ENCODE measurements around the gene HOXB1. TPM values are rescaled to one million over a fixed set of nuclear protein-coding genes. Genes with fewer than 3 reads are reported as not detected.

The HOXB1 gene
- total and polyA plus RNA-seq, 2 experiments from 2014 or later: not detected

DNA sequence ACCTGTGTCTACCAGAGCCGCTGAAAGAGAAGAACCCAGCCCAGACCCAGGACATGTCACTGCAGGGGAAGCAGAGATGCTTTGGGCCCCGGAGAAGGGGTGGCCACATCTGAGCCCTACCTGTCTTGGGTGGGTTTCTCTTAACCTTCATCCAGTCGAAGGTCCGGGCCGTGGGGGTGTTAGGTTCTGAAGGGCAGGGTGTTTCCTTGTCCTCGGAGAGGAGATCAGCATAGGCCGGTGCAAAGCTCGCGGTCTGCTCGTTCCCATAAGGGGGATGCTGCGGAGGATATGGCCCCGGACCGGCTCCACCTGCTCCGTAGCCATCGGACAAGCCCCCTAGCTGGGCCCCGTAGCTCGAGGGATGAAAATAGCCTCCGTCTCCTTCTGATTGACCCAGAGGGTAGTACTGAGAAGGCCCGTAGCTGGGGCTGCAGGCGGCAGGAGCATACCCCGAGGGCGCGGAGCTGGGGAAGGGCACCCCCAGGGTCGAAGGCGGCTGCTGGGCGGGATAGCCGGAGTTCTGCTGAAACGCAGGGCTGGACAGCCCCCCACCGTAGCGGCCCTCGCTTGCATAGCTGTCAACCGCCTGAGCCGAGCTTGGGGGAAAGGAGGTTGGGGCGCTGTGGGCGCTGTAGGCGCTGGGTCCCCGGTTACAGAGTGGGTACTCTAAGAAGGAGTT lies 464 bp downstream of the HOXB1 start:
- TF ChIP-seq EZH2 (IDR thresholded peaks at IDR 0.05; ENCODE audit: low read depth, unreplicated experiment): peak; percentile 64
- no peak for TF ChIP-seq CREB1 (CRISPR knock-in tag; IDR thresholded peaks at IDR 0.05; ENCODE audit: low read depth)
- no peak for TF ChIP-seq ZNF331 (CRISPR knock-in tag; IDR thresholded peaks at IDR 0.05; ENCODE audit: low read depth)
- 0 out of 2 replicates have a peak, but pooled peaks cover 4% of the 10 kb centered on the region for H4K20me1 ChIP-seq (replicated peaks; ENCODE audit: insufficient read depth)
- ATAC-seq: peak; percentile 7
- peak overlapping the region; percentile 48 for H3K4me3 ChIP-seq
- no peaks in the 10 kb centered on the region for H3K79me2 ChIP-seq (replicated peaks; ENCODE audit: insufficient read depth)
- Mint-ChIP-seq H3K27ac (no peak overlapping the region), H3K36me3 (ENCODE audit: low read depth) (no peaks in the 10 kb centered on the region), H3K27me3 (ENCODE audit: insufficient read depth, low read depth, poor library complexity) (peaks cover 92% of the 10 kb centered on the region), H3K4me1 (peaks cover 64% of the 10 kb centered on the region), H3K9me3 (no peaks in the 10 kb centered on the region; the same call in 2 of the 3 replicates), H3K4me3 (peak overlapping the region; percentile 55)
- no peak overlapping the region for H2AFZ ChIP-seq
- no peaks in the 10 kb centered on the region for H3K36me3 ChIP-seq (ENCODE audit: insufficient read depth)
- H3K27me3 ChIP-seq (ENCODE audit: insufficient read depth): peaks cover 98% of the 10 kb centered on the region
- peaks cover 62% of the 10 kb centered on the region for H3K4me1 ChIP-seq (ENCODE audit: insufficient read depth)
- H3K27ac ChIP-seq (ENCODE audit: low read depth): no peak overlapping the region
- H3K4me2 ChIP-seq: peak overlapping the region; percentile 66
- no peak for DNase-seq (ENCODE audit: low spot score)
- no peaks in the 10 kb centered on the region for H3K9me2 ChIP-seq (ENCODE audit: insufficient read depth)
- H3F3A ChIP-seq (replicated peaks; ENCODE audit: low read depth): peaks cover 32% of the 10 kb centered on the region

- Histone ChIP-seq H3K4me3 (peak overlapping the region; percentile 48), H3F3A (replicated peaks; ENCODE audit: low read depth) (peaks cover 32% of the 10 kb centered on the region), H3K9me2 (ENCODE audit: insufficient read depth) (no peaks in the 10 kb centered on the region), H2AFZ (no peak overlapping the region), H3K4me2 (peak overlapping the region; percentile 66; the same call in 1 of the 2 replicates), H4K20me1 (replicated peaks; ENCODE audit: insufficient read depth) (0 out of 2 replicates have a peak, but pooled peaks cover 4% of the 10 kb centered on the region), H3K36me3 (ENCODE audit: insufficient read depth) (no peaks in the 10 kb centered on the region), H3K4me1 (ENCODE audit: insufficient read depth) (peaks cover 62% of the 10 kb centered on the region), H3K27ac (ENCODE audit: low read depth) (no peak overlapping the region), H3K27me3 (ENCODE audit: insufficient read depth) (peaks cover 100% of the 10 kb centered on the region), H3K79me2 (replicated peaks; ENCODE audit: insufficient read depth) (no peaks in the 10 kb centered on the region)
- Mint-ChIP-seq H3K9me3 (no peaks in the 10 kb centered on the region; the same call in 2 of the 3 replicates), H3K27me3 (ENCODE audit: insufficient read depth, low read depth, poor library complexity) (peaks cover 98% of the 10 kb centered on the region), H3K36me3 (ENCODE audit: low read depth) (no peaks in the 10 kb centered on the region), H3K4me3 (no peak overlapping the region), H3K27ac (no peak overlapping the region), H3K4me1 (peaks cover 64% of the 10 kb centered on the region)
- DNase-seq (ENCODE audit: low spot score) (no peak), ATAC-seq (peak; percentile 6)
- no peak for TF ChIP-seq ZNF331 (CRISPR knock-in tag; IDR thresholded peaks at IDR 0.05; ENCODE audit: low read depth)
- TF ChIP-seq STAT1 (IDR thresholded peaks at IDR 0.05; ENCODE audit: unreplicated experiment): no peak
- no peak for TF ChIP-seq CTCF (conservative IDR thresholded peaks at IDR 0.05; ENCODE audit: low read depth in 2 of 2)
Observed at GRCh38 chr17:48529683-48530009, 1.2 kb downstream of the HOXB1 start.

GRCh38 chr17:48528936-48529682 lies 1.7 kb downstream of the HOXB1 start:
- Histone ChIP-seq H3K9me2 (ENCODE audit: insufficient read depth) (no peaks in the 10 kb centered on the region), H2AFZ (no peak overlapping the region), H3K4me2 (peak overlapping the region; percentile 66; the same call in 1 of the 2 replicates), H3F3A (replicated peaks; ENCODE audit: low read depth) (peaks cover 32% of the 10 kb centered on the region), H3K4me1 (ENCODE audit: insufficient read depth) (peaks cover 62% of the 10 kb centered on the region), H4K20me1 (replicated peaks; ENCODE audit: insufficient read depth) (0 out of 2 replicates have a peak, but pooled peaks cover 4% of the 10 kb centered on the region), H3K27me3 (ENCODE audit: insufficient read depth) (peaks cover 100% of the 10 kb centered on the region), H3K36me3 (ENCODE audit: insufficient read depth) (no peaks in the 10 kb centered on the region), H3K4me3 (peak overlapping the region; percentile 48; the same call in 1 of the 2 replicates), H3K27ac (ENCODE audit: low read depth) (no peak overlapping the region), H3K79me2 (replicated peaks; ENCODE audit: insufficient read depth) (no peaks in the 10 kb centered on the region)
- H3K9me3 Mint-ChIP-seq: no peaks in the 10 kb centered on the region; the same call in 2 of the 3 replicates
- no peak overlapping the region; the same call in 2 of the 3 replicates for H3K4me3 Mint-ChIP-seq
- H3K27me3 Mint-ChIP-seq (ENCODE audit: insufficient read depth, low read depth, poor library complexity): peaks cover 98% of the 10 kb centered on the region
- DNase-seq (ENCODE audit: low spot score): no peak
- 0 out of 3 replicates have a peak, but pooled peaks have one; percentile 3 for ATAC-seq
- no peak overlapping the region for H3K27ac Mint-ChIP-seq
- H3K36me3 Mint-ChIP-seq (ENCODE audit: low read depth): no peaks in the 10 kb centered on the region
- H3K4me1 Mint-ChIP-seq: peaks cover 64% of the 10 kb centered on the region
- TF ChIP-seq, protein P1, sequence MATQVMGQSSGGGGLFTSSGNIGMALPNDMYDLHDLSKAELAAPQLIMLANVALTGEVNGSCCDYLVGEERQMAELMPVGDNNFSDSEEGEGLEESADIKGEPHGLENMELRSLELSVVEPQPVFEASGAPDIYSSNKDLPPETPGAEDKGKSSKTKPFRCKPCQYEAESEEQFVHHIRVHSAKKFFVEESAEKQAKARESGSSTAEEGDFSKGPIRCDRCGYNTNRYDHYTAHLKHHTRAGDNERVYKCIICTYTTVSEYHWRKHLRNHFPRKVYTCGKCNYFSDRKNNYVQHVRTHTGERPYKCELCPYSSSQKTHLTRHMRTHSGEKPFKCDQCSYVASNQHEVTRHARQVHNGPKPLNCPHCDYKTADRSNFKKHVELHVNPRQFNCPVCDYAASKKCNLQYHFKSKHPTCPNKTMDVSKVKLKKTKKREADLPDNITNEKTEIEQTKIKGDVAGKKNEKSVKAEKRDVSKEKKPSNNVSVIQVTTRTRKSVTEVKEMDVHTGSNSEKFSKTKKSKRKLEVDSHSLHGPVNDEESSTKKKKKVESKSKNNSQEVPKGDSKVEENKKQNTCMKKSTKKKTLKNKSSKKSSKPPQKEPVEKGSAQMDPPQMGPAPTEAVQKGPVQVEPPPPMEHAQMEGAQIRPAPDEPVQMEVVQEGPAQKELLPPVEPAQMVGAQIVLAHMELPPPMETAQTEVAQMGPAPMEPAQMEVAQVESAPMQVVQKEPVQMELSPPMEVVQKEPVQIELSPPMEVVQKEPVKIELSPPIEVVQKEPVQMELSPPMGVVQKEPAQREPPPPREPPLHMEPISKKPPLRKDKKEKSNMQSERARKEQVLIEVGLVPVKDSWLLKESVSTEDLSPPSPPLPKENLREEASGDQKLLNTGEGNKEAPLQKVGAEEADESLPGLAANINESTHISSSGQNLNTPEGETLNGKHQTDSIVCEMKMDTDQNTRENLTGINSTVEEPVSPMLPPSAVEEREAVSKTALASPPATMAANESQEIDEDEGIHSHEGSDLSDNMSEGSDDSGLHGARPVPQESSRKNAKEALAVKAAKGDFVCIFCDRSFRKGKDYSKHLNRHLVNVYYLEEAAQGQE (IDR thresholded peaks at IDR 0.05; ENCODE audit: unreplicated experiment): no peak
- TF ChIP-seq EZH2phosphoT487 (IDR thresholded peaks at IDR 0.05; ENCODE audit: unreplicated experiment) (no peak), CTCF (conservative IDR thresholded peaks at IDR 0.05; ENCODE audit: low read depth in 2 of 2) (no peak), NANOG (IDR thresholded peaks at IDR 0.05; ENCODE audit: borderline replicate concordance) (no peak)

Data from GM23338 (cell line).